Measurements from ENCODE around the gene IRAK3. TPM values are rescaled to one million over a fixed set of nuclear protein-coding genes. Genes with fewer than 3 reads are reported as not detected.

IRAK3 gene
- total RNA-seq (2014; rRNA removed; shearing (Covaris generic); ENCODE audit: low replicate concordance), result not detected in 2 replicates

GRCh38 chr12:66188584-66189485, at the start of gene IRAK3:
TSS of gene IRAK3 (plus strand) at chr12:66189214. CDS start at chr12:66189300, 86 bp downstream.
- Histone ChIP-seq H3K4me1 (ENCODE audit: low read length) (no peaks in the 10 kb centered on the region), H3K9me3 (ENCODE audit: low read length) (no peaks in the 10 kb centered on the region), H3K27me3 (ENCODE audit: low read length) (no peaks in the 10 kb centered on the region), H3K9me2 (replicated peaks; ENCODE audit: insufficient read depth, low read length) (no peaks in the 10 kb centered on the region), H3K79me2 (ENCODE audit: low read length) (no peaks in the 10 kb centered on the region), H3K4me3 (ENCODE audit: low read length) (no peak within 1 kb of the TSS), H3K9ac (ENCODE audit: low read length) (no peak within 1 kb of the TSS), H3K4me2 (ENCODE audit: low read depth, low read length, poor library complexity, severe bottlenecking) (no peak within 1 kb of the TSS), H2AFZ (ENCODE audit: low read length) (no peak within 1 kb of the TSS), H3K27ac (ENCODE audit: low read length) (no peak within 1 kb of the TSS), H3K36me3 (ENCODE audit: insufficient read depth, low read length) (no peaks in the 10 kb centered on the region), H4K20me1 (ENCODE audit: insufficient read depth, low read depth, low read length) (no peaks in the 10 kb centered on the region)
- DNase-seq, result no peak

GRCh38 chr12:66139328-66139727, 49.7 kb upstream of the IRAK3 start:
- Histone ChIP-seq H3K9ac (ENCODE audit: low read length) (no peak overlapping the region), H3K36me3 (ENCODE audit: insufficient read depth, low read length) (peaks cover 74% of the 10 kb centered on the region), H3K79me2 (ENCODE audit: low read length) (peaks cover 24% of the 10 kb centered on the region), H3K4me1 (ENCODE audit: low read length) (no peaks in the 10 kb centered on the region), H3K4me2 (ENCODE audit: low read depth, low read length, poor library complexity, severe bottlenecking) (no peak overlapping the region), H2AFZ (ENCODE audit: low read length) (no peak overlapping the region), H4K20me1 (ENCODE audit: insufficient read depth, low read depth, low read length) (no peaks in the 10 kb centered on the region), H3K27me3 (ENCODE audit: low read length) (no peaks in the 10 kb centered on the region), H3K9me3 (ENCODE audit: low read length) (peaks cover 10% of the 10 kb centered on the region; the same call in 1 of the 2 replicates), H3K27ac (ENCODE audit: low read length) (no peak overlapping the region), H3K9me2 (replicated peaks; ENCODE audit: insufficient read depth, low read length) (no peaks in the 10 kb centered on the region), H3K4me3 (ENCODE audit: low read length) (no peak overlapping the region)
- DNase-seq, result no peak

GRCh38 chr12:66140731-66141130, 48.3 kb upstream of the IRAK3 start:
- Histone ChIP-seq H2AFZ (ENCODE audit: low read length) (no peak overlapping the region), H3K79me2 (ENCODE audit: low read length) (peaks cover 24% of the 10 kb centered on the region), H3K27me3 (ENCODE audit: low read length) (no peaks in the 10 kb centered on the region), H3K9me3 (ENCODE audit: low read length) (peaks cover 10% of the 10 kb centered on the region; the same call in 1 of the 2 replicates), H3K27ac (ENCODE audit: low read length) (no peak overlapping the region), H3K9me2 (replicated peaks; ENCODE audit: insufficient read depth, low read length) (no peaks in the 10 kb centered on the region), H4K20me1 (ENCODE audit: insufficient read depth, low read depth, low read length) (no peaks in the 10 kb centered on the region), H3K9ac (ENCODE audit: low read length) (no peak overlapping the region), H3K4me2 (ENCODE audit: low read depth, low read length, poor library complexity, severe bottlenecking) (no peak overlapping the region), H3K4me3 (ENCODE audit: low read length) (no peak overlapping the region), H3K4me1 (ENCODE audit: low read length) (no peaks in the 10 kb centered on the region), H3K36me3 (ENCODE audit: insufficient read depth, low read length) (peaks cover 79% of the 10 kb centered on the region)
- no peak for DNase-seq

GRCh38 chr12:66141299-66141698, 47.7 kb upstream of the IRAK3 start:
- H3K27me3 ChIP-seq (ENCODE audit: low read length), result no peaks in the 10 kb centered on the region
- H3K4me2 ChIP-seq (ENCODE audit: low read depth, low read length, poor library complexity, severe bottlenecking), result no peak overlapping the region
- no peak overlapping the region for H3K4me3 ChIP-seq (ENCODE audit: low read length)
- no peaks in the 10 kb centered on the region for H4K20me1 ChIP-seq (ENCODE audit: insufficient read depth, low read depth, low read length)
- H3K79me2 ChIP-seq (ENCODE audit: low read length), result peaks cover 21% of the 10 kb centered on the region
- H3K9me3 ChIP-seq (ENCODE audit: low read length), result peaks cover 10% of the 10 kb centered on the region; the same call in 1 of the 2 replicates
- H3K36me3 ChIP-seq (ENCODE audit: insufficient read depth, low read length), result peaks cover 76% of the 10 kb centered on the region
- H3K4me1 ChIP-seq (ENCODE audit: low read length), result no peaks in the 10 kb centered on the region
- DNase-seq, result no peak
- H3K27ac ChIP-seq (ENCODE audit: low read length), result no peak overlapping the region
- H3K9ac ChIP-seq (ENCODE audit: low read length), result no peak overlapping the region
- no peak overlapping the region for H2AFZ ChIP-seq (ENCODE audit: low read length)
- no peaks in the 10 kb centered on the region for H3K9me2 ChIP-seq (replicated peaks; ENCODE audit: insufficient read depth, low read length)

- no peaks in the 10 kb centered on the region for H3K4me1 ChIP-seq (ENCODE audit: low read length)
- peaks cover 20% of the 10 kb centered on the region for H3K79me2 ChIP-seq (ENCODE audit: low read length)
- H3K27me3 ChIP-seq (ENCODE audit: low read length), result no peaks in the 10 kb centered on the region
- H3K36me3 ChIP-seq (ENCODE audit: insufficient read depth, low read length), result peaks cover 64% of the 10 kb centered on the region
- no peak overlapping the region for H3K27ac ChIP-seq (ENCODE audit: low read length)
- H3K9me2 ChIP-seq (replicated peaks; ENCODE audit: insufficient read depth, low read length), result no peaks in the 10 kb centered on the region
- no peaks in the 10 kb centered on the region for H4K20me1 ChIP-seq (ENCODE audit: insufficient read depth, low read depth, low read length)
- no peak overlapping the region for H3K4me3 ChIP-seq (ENCODE audit: low read length)
- peaks cover 10% of the 10 kb centered on the region; the same call in 1 of the 2 replicates for H3K9me3 ChIP-seq (ENCODE audit: low read length)
- no peak overlapping the region for H3K9ac ChIP-seq (ENCODE audit: low read length)
- no peak overlapping the region for H2AFZ ChIP-seq (ENCODE audit: low read length)
- H3K4me2 ChIP-seq (ENCODE audit: low read depth, low read length, poor library complexity, severe bottlenecking), result no peak overlapping the region
- no peak for DNase-seq
Measured at GRCh38 chr12:66142826-66143225, 46.2 kb upstream of the IRAK3 start.

- no peaks in the 10 kb centered on the region for H3K4me1 ChIP-seq (ENCODE audit: low read length)
- H3K4me2 ChIP-seq (ENCODE audit: low read depth, low read length, poor library complexity, severe bottlenecking), result no peak overlapping the region
- H4K20me1 ChIP-seq (ENCODE audit: insufficient read depth, low read depth, low read length), result no peaks in the 10 kb centered on the region
- no peak overlapping the region for H3K27ac ChIP-seq (ENCODE audit: low read length)
- no peaks in the 10 kb centered on the region for H3K9me2 ChIP-seq (replicated peaks; ENCODE audit: insufficient read depth, low read length)
- no peak overlapping the region for H2AFZ ChIP-seq (ENCODE audit: low read length)
- H3K79me2 ChIP-seq (ENCODE audit: low read length), result peaks cover 20% of the 10 kb centered on the region
- no peaks in the 10 kb centered on the region for H3K27me3 ChIP-seq (ENCODE audit: low read length)
- no peak overlapping the region for H3K4me3 ChIP-seq (ENCODE audit: low read length)
- peaks cover 10% of the 10 kb centered on the region; the same call in 1 of the 2 replicates for H3K9me3 ChIP-seq (ENCODE audit: low read length)
- H3K9ac ChIP-seq (ENCODE audit: low read length), result no peak overlapping the region
- H3K36me3 ChIP-seq (ENCODE audit: insufficient read depth, low read length), result peaks cover 54% of the 10 kb centered on the region
- no peak for DNase-seq
Measured at GRCh38 chr12:66143868-66144267, 45.1 kb upstream of the IRAK3 start.

- Histone ChIP-seq H3K4me2 (ENCODE audit: low read depth, low read length, poor library complexity, severe bottlenecking) (no peak overlapping the region), H2AFZ (ENCODE audit: low read length) (no peak overlapping the region), H4K20me1 (ENCODE audit: insufficient read depth, low read depth, low read length) (no peaks in the 10 kb centered on the region), H3K4me3 (ENCODE audit: low read length) (no peak overlapping the region), H3K9me2 (replicated peaks; ENCODE audit: insufficient read depth, low read length) (no peaks in the 10 kb centered on the region), H3K9me3 (ENCODE audit: low read length) (peaks cover 10% of the 10 kb centered on the region; the same call in 1 of the 2 replicates), H3K79me2 (ENCODE audit: low read length) (peaks cover 23% of the 10 kb centered on the region), H3K27me3 (ENCODE audit: low read length) (no peaks in the 10 kb centered on the region), H3K36me3 (ENCODE audit: insufficient read depth, low read length) (peaks cover 43% of the 10 kb centered on the region), H3K27ac (ENCODE audit: low read length) (no peak overlapping the region), H3K4me1 (ENCODE audit: low read length) (no peaks in the 10 kb centered on the region), H3K9ac (ENCODE audit: low read length) (no peak overlapping the region)
- no peak for DNase-seq
Measured at GRCh38 chr12:66144791-66145754, 43.9 kb upstream of the IRAK3 start.

All from Karpas-422 (cell line).